ENCODE results near the gene AP2B1.

DNA sequence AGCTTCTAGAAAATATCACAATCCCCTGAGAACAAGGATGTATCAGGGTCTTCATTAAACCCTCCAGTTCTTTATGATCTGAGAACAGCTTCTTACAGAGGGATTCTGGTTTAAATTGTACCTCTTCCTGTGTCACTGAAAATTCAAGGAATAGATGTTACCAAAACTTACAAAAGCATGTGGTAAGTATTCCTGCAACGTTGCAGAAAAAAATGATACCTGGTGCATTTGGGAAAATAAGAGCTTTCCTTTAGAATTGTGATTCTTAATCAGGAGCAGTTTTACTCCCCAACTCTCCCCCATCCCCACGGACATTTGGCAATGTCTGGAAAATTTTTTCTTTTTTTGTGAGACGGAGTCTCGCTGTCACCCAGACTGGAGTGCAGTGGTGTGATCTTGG, 33.8 kb upstream of the AP2B1 start:
- TF ChIP-seq, protein P1, sequence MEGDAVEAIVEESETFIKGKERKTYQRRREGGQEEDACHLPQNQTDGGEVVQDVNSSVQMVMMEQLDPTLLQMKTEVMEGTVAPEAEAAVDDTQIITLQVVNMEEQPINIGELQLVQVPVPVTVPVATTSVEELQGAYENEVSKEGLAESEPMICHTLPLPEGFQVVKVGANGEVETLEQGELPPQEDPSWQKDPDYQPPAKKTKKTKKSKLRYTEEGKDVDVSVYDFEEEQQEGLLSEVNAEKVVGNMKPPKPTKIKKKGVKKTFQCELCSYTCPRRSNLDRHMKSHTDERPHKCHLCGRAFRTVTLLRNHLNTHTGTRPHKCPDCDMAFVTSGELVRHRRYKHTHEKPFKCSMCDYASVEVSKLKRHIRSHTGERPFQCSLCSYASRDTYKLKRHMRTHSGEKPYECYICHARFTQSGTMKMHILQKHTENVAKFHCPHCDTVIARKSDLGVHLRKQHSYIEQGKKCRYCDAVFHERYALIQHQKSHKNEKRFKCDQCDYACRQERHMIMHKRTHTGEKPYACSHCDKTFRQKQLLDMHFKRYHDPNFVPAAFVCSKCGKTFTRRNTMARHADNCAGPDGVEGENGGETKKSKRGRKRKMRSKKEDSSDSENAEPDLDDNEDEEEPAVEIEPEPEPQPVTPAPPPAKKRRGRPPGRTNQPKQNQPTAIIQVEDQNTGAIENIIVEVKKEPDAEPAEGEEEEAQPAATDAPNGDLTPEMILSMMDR (IDR thresholded peaks at IDR 0.05): no peak
- TF ChIP-seq POLR2A (IDR thresholded peaks at IDR 0.05): no peak

All from right lobe of liver (tissue), 4 donors.